Esophagus squamous epithelium (tissue), 5 donors: Measurements from ENCODE around the gene TSPAN14. TPM values are rescaled to one million over a fixed set of nuclear protein-coding genes. Genes with fewer than 3 reads are reported as not detected.

Experiments used
- DNase-seq: peaks from one replicate; lab custom pipeline; 2025; lab: John Stamatoyannopoulos, UW
- H3K27ac ChIP-seq, 4 donors: fragments of 200-600 bp; sonication (generic); one replicate each; pipeline ENCODE4 v1.5.1; 2016 to 2019; ENCODE audit warnings: mild to moderate bottlenecking in 1 of 4
- H3K27me3 ChIP-seq, 4 donors: fragments of 200-600 bp; sonication (generic); 1 replicate in 3 of 4; 2 replicates in 1 of 4; pipeline versions ENCODE4 v1.5.1 to v1.6.0; 2017 to 2021; ENCODE audit warnings: antibody characterized with exemption in 1 of 4
- H3K36me3 ChIP-seq, 3 donors: fragments of 200-600 bp; sonication (generic); one replicate each; pipeline ENCODE4 v1.5.1; 2016 to 2019
- H3K4me1 ChIP-seq, 3 donors: fragments of 200-600 bp; sonication (generic); one replicate each; pipeline ENCODE4 v1.5.1; 2017 to 2019
- H3K4me3 ChIP-seq, 4 donors: fragments of 200-600 bp; sonication (generic); 1 replicate in 3 of 4; 2 replicates in 1 of 4; pipeline ENCODE4 v1.5.1; 2016 to 2019; ENCODE audit warnings: mild to moderate bottlenecking in 2 of 4, moderate library complexity in 1 of 4
- H3K9me3 ChIP-seq, 3 donors: fragments of 200-600 bp; sonication (generic); one replicate each; pipeline ENCODE4 v1.5.1; 2016 to 2019
- CTCF ChIP-seq, 6 experiments: fragments of 450-650 bp in 4 of 6; fragments of 200-600 bp in 2 of 6; sonication (generic) in 2 of 6; IDR thresholded peaks; one replicate each; pipeline ENCODE4 v1.5.1; 2016 to 2019; ENCODE audit warnings: antibody characterized with exemption in 6 of 6, mild to moderate bottlenecking in 4 of 6, moderate library complexity in 4 of 6
- POLR2A ChIP-seq, 4 donors: fragments of 450-650 bp; IDR thresholded peaks; one replicate each; pipeline ENCODE4 v1.6.1; 2017; ENCODE audit warnings: antibody characterized with exemption in 4 of 4, mild to moderate bottlenecking in 4 of 4, moderate library complexity in 3 of 4
- WGBS, 2 donors: methylation state at CpG; one replicate each; pipeline ENCODE4 v1.1.5; 2018; 5-methylcytosine and 5-hydroxymethylcytosine counted together
- intact Hi-C: fragments of 100-400 bp; cut with DNase I; formaldehyde crosslinking; loops from one replicate; pipeline ENCODE4 v1.15.0; 2022
- total RNA-seq, 4 donors: library from RNA; depleted of rRNA; stranded (reverse); fragments of >200 nt; gene quantifications; one replicate each; pipeline ENCODE4 v1.1.0, GENCODE V29; 2016
- donor health status: DM: yes; HTN: yes; CAD: no.

Gene TSPAN14
- total RNA-seq, 4 donors from 2014 or later, result 66.4 to 118 (median 89.8) TPM

- Histone ChIP-seq H3K27me3 (no peaks in the 10 kb centered on the region), H3K4me1 (peaks cover 7 to 25% (median 20%) of the 10 kb centered on the region in 3 donors), H3K27ac (no peak overlapping the region), H3K9me3 (no peaks in the 10 kb centered on the region), H3K4me3 (no peak overlapping the region), H3K36me3 (no peaks in the 10 kb centered on the region)
- DNase-seq, result no peak
- TF ChIP-seq POLR2A (IDR thresholded peaks at IDR 0.05), result no peak
- no peak for TF ChIP-seq CTCF (IDR thresholded peaks at IDR 0.05)
- intact Hi-C loops, result no loop called here
- WGBS, 2 donors, result 82 to 100% methylated on average over 2 of the region's 2 CpGs
Measured at GRCh38 chr10:80449520-80449919, 4.6 kb upstream of the TSPAN14 start.

- intact Hi-C loops, result loop anchor here (5.0 kb wide), 1 partner anchor 51 kb away; no protein-coding TSS in a partner anchor
- no peaks in the 10 kb centered on the region for H3K27me3 ChIP-seq
- H3K27ac ChIP-seq, result no peak overlapping the region
- no peaks in the 10 kb centered on the region for H3K36me3 ChIP-seq
- no peak for TF ChIP-seq POLR2A (IDR thresholded peaks at IDR 0.05)
- no peak for TF ChIP-seq CTCF (IDR thresholded peaks at IDR 0.05)
- DNase-seq, result no peak
- H3K4me1 ChIP-seq, result peaks cover 16 to 27% (median 17%) of the 10 kb centered on the region in 3 donors
- H3K9me3 ChIP-seq, result no peaks in the 10 kb centered on the region
- 93 to 100% methylated on average over 1 of the region's 1 CpG for WGBS, 2 donors
- H3K4me3 ChIP-seq, result no peak overlapping the region
Measured at GRCh38 chr10:80451132-80451531, 3.0 kb upstream of the TSPAN14 start.

GRCh38 chr10:80452069-80452468 lies 2.0 kb upstream of the TSPAN14 start:
- Histone ChIP-seq H3K27me3 (no peaks in the 10 kb centered on the region), H3K36me3 (peaks cover 0 to 2% (median 0%) of the 10 kb centered on the region in 3 donors), H3K9me3 (no peaks in the 10 kb centered on the region), H3K4me1 (peaks cover 22 to 36% (median 26%) of the 10 kb centered on the region in 3 donors), H3K27ac (peak overlapping the region in 3 of 4 donors; percentile 19 to 100 (median 91)), H3K4me3 (no peak overlapping the region)
- DNase-seq, result no peak
- intact Hi-C loops, result loop anchor here (5.0 kb wide), 1 partner anchor 50 kb away; no protein-coding TSS in a partner anchor
- TF ChIP-seq CTCF (IDR thresholded peaks at IDR 0.05) (no peak), POLR2A (IDR thresholded peaks at IDR 0.05) (no peak)

DNA sequence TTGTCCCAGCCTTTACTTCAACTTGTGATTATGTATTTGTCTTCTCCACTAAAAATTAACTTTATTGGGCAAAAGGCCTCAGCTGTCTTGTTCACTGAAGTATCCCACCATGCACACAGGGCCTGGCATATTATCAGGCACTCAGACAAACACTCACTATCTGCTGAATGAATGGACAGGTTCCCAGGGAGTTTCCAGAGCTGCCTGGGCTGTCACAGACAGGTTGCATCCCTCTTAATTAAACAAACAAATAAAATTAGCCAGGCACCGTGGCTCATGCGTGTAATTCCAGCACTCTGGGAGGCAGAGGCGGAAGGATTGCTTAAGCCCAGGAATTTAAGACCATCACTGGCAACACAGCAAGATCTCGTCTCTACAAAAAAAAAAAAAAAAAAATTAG lies 1.5 kb upstream of the TSPAN14 start:
- H3K27me3 ChIP-seq, result no peaks in the 10 kb centered on the region
- WGBS, 2 donors, result 18% methylated on average over 2 of the region's 4 CpGs; no CpG with 5 or more reads in 1 of the 2 donors
- intact Hi-C loops, result loop anchor here (5.0 kb wide), 1 partner anchor 50 kb away; no protein-coding TSS in a partner anchor
- no peak overlapping the region for H3K4me3 ChIP-seq
- peak overlapping the region; percentile 91 to 100 (median 99) for H3K27ac ChIP-seq
- peaks cover 26 to 42% (median 32%) of the 10 kb centered on the region in 3 donors for H3K4me1 ChIP-seq
- peaks cover 0 to 4% (median 0%) of the 10 kb centered on the region in 3 donors for H3K36me3 ChIP-seq
- TF ChIP-seq CTCF (IDR thresholded peaks at IDR 0.05), result no peak
- no peak for TF ChIP-seq POLR2A (IDR thresholded peaks at IDR 0.05)
- H3K9me3 ChIP-seq, result no peaks in the 10 kb centered on the region
- DNase-seq, result no peak

- Histone ChIP-seq H3K4me1 (peaks cover 32 to 48% (median 38%) of the 10 kb centered on the region in 3 donors), H3K27me3 (no peaks in the 10 kb centered on the region), H3K4me3 (peak overlapping the region; percentile 28 to 100 (median 70)), H3K36me3 (peaks cover 0 to 7% (median 0%) of the 10 kb centered on the region in 3 donors), H3K9me3 (no peaks in the 10 kb centered on the region), H3K27ac (peak overlapping the region; percentile 91 to 100 (median 99))
- intact Hi-C loops, result loop anchor here (5.0 kb wide), 1 partner anchor 49 kb away; no protein-coding TSS in a partner anchor
- DNase-seq, result no peak
- TF ChIP-seq POLR2A (IDR thresholded peaks at IDR 0.05) (peak in 2 of 4 donors; percentile 52 to 61), CTCF (IDR thresholded peaks at IDR 0.05) (no peak)
- WGBS, 2 donors, result 20 to 28% methylated on average over 11 to 22 of the region's 23 CpGs
Measured at GRCh38 chr10:80453056-80453841, 861 bp upstream of the TSPAN14 start.
